Measurements from ENCODE around the gene KRTAP10-1.

GRCh38 chr21:44521928-44522752, 17.9 kb downstream of the KRTAP10-1 start:
- TF ChIP-seq POLR2AphosphoS5 (IDR thresholded peaks at IDR 0.05; ENCODE audit: low read depth, low read length): no peak
- TF ChIP-seq, protein P1, sequence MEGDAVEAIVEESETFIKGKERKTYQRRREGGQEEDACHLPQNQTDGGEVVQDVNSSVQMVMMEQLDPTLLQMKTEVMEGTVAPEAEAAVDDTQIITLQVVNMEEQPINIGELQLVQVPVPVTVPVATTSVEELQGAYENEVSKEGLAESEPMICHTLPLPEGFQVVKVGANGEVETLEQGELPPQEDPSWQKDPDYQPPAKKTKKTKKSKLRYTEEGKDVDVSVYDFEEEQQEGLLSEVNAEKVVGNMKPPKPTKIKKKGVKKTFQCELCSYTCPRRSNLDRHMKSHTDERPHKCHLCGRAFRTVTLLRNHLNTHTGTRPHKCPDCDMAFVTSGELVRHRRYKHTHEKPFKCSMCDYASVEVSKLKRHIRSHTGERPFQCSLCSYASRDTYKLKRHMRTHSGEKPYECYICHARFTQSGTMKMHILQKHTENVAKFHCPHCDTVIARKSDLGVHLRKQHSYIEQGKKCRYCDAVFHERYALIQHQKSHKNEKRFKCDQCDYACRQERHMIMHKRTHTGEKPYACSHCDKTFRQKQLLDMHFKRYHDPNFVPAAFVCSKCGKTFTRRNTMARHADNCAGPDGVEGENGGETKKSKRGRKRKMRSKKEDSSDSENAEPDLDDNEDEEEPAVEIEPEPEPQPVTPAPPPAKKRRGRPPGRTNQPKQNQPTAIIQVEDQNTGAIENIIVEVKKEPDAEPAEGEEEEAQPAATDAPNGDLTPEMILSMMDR (IDR thresholded peaks at IDR 0.05): no peak
- TF ChIP-seq, protein P2, sequence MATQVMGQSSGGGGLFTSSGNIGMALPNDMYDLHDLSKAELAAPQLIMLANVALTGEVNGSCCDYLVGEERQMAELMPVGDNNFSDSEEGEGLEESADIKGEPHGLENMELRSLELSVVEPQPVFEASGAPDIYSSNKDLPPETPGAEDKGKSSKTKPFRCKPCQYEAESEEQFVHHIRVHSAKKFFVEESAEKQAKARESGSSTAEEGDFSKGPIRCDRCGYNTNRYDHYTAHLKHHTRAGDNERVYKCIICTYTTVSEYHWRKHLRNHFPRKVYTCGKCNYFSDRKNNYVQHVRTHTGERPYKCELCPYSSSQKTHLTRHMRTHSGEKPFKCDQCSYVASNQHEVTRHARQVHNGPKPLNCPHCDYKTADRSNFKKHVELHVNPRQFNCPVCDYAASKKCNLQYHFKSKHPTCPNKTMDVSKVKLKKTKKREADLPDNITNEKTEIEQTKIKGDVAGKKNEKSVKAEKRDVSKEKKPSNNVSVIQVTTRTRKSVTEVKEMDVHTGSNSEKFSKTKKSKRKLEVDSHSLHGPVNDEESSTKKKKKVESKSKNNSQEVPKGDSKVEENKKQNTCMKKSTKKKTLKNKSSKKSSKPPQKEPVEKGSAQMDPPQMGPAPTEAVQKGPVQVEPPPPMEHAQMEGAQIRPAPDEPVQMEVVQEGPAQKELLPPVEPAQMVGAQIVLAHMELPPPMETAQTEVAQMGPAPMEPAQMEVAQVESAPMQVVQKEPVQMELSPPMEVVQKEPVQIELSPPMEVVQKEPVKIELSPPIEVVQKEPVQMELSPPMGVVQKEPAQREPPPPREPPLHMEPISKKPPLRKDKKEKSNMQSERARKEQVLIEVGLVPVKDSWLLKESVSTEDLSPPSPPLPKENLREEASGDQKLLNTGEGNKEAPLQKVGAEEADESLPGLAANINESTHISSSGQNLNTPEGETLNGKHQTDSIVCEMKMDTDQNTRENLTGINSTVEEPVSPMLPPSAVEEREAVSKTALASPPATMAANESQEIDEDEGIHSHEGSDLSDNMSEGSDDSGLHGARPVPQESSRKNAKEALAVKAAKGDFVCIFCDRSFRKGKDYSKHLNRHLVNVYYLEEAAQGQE (IDR thresholded peaks at IDR 0.05; ENCODE audit: insufficient read depth in 1 of 2, low read depth in 2 of 2, low read length in 1 of 2): no peak
- no peak for TF ChIP-seq SIN3A (IDR thresholded peaks at IDR 0.05; ENCODE audit: borderline replicate concordance, insufficient read depth, low read depth, low read length)
- TF ChIP-seq TCF7L2 (IDR thresholded peaks at IDR 0.05; ENCODE audit: low read depth, low read length): no peak
